Esophagus squamous epithelium (tissue), 4 donors: ENCODE results near the gene GRK5.

Source experiments
- CTCF ChIP-seq, 6 experiments: fragments of 450-650 bp in 4 of 6; fragments of 200-600 bp in 2 of 6; sonication (generic) in 2 of 6; IDR thresholded peaks; one replicate each; pipeline ENCODE4 v1.5.1; 2016 to 2019; ENCODE audit warnings: antibody characterized with exemption in 6 of 6, mild to moderate bottlenecking in 4 of 6, moderate library complexity in 4 of 6
- POLR2A ChIP-seq, 4 donors: fragments of 450-650 bp; IDR thresholded peaks; one replicate each; pipeline ENCODE4 v1.6.1; 2017; ENCODE audit warnings: antibody characterized with exemption in 4 of 4, mild to moderate bottlenecking in 4 of 4, moderate library complexity in 3 of 4

- TF ChIP-seq POLR2A (IDR thresholded peaks at IDR 0.05) (no peak), CTCF (IDR thresholded peaks at IDR 0.05) (no peak)
These were observed 151.2 kb downstream of the GRK5 start for GRCh38 chr10:119358567-119358966.
